DMS53 (cell line): ENCODE measurements around the gene RTN4RL2.
A peak's percentile ranks its signal among the peaks of the same experiment; 100 is the strongest.

Source experiments
- DNase-seq: peaks from one replicate; lab custom pipeline; 2025; lab: John Stamatoyannopoulos, UW

RTN4RL2 gene

DNA sequence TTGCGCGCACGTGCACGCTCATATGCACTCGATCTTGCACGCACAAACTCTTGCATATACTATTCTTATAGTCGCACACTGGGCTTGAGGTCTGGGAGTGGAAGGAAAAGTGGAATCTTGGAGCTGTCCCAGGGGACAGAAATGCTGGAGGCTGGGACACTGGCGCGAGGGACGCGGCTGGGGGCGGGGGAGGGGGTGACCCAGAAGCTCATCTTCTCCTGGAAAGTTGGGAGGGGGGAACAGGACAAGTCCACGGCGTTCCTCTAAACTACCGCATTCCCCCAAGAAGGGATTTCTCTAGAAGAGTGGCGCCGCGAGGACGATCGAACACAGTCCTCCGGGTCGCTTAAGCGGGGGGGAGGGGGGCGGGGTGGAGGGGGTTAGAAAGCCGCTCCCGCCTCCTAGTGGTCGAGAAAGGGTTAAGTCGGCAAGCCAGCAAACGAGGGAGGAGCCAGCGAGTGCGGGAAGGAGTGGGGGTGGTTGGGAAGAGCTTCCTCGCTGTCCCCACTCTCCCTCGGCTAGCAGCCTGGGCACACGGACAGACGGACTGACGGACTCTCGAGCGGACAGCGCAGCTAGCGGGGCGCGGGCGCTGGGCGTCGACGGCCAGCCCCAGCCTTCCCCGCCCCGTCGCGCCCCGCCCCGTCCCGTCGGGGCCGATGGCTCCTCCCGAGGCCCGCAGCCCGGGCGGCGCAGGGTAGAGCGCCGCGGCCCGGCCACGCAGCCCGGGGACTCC lies at the start of gene RTN4RL2:
RTN4RL2 (plus strand) TSS at position 507 of the 736 bp plus-strand sequence. CDS start 338 bp downstream, outside the sequence.
- DNase-seq: peak; percentile 57

- no peak for DNase-seq
Observed at GRCh38 chr11:57413681-57414080, 46.6 kb upstream of the RTN4RL2 start.

DNA sequence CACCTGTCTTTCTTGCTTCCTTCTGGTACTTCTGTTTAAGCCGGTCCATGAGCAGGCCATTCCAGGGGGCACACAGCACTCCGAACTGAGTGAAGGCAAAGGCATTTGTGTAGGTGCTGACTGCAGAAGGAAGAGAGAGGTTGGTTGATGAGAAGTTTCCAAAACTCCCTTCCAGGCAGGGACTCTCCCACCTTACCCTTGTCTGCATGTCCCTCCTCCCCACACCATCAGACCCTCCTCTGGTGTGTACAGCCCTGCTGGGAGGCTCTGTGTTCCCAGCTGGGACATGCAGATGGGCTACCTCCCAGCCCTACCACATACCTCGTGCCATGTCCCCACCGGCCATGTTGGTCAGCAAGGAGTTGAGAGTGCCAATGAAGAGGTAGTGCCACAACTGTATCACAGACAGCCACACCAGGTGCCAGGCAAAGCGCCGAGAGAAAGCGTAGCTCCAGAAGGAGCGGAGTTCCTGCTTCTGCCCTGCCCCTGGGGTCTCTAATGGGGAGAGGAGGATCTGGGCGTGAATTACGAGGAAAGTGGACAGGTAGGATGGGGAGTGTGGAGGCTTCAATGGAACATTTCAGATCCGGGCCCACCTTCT lies 45.6 kb upstream of the RTN4RL2 start:
- DNase-seq: no peak

DNA sequence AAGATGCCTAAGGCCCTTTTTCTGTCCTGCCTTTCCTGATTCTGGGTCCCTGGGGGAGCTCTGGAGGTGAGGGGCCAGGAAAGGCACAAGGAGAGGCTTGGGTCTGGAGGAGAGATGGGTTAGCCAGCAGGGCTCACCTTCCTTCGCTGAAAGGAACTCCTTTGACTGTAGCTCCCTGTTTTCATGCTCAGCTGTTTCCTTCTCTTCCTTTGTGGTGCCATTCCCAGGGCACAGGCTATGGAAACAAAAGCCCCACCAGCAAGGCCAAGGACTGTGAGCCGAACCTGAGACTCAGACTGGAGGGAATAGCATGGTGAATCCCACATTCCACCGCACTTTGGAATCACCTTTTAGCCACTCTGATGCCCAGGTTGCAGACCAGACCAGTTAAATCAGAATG lies 43.9 kb upstream of the RTN4RL2 start:
- no peak for DNase-seq

DNA sequence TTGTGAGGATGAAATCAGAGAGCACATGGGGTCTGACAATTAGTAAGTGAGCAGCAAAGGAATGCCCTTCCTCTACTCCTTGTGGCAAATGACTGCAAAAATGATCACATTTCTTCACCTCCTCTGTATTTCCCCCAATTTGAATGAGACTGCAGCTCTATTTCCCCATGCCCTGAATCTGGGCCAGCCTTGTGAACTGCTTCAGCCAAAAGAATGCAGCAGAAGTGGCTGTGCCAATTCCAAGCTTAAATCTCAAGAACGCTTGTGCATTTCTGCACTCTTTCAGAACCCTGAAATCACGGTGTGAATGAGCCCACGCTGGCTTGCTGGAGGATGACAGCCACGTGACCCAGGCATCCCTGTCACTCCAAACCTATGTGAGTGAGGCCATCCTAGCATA lies 43.3 kb upstream of the RTN4RL2 start:
- DNase-seq: no peak

- DNase-seq: no peak
Observed at GRCh38 chr11:57418131-57418530, 42.2 kb upstream of the RTN4RL2 start.

DNA sequence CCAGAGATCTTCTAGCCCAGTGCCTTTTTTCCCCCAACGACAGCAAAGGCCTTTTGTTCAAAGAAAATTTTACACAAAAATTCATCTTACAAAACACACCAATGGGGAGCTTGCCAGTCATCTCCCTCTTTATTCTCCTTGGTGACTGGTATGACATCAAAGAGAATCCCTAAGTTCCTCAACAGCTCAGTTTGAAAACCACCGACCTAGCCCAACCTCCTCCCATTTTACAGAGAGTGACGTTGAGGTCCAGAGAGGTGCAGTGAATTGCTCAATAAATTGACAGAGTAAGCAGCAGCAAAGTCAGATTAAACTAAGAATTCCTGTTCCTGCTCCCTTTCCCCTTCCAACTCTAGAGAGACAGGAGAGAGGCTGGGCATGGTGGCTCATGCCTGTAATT lies 41.2 kb upstream of the RTN4RL2 start:
- DNase-seq: no peak

GRCh38 chr11:57421066-57421465 lies 39.3 kb upstream of the RTN4RL2 start:
- DNase-seq: no peak

- DNase-seq: no peak
Observed at GRCh38 chr11:57421805-57422204, 38.5 kb upstream of the RTN4RL2 start.

- DNase-seq: no peak
Observed at GRCh38 chr11:57422669-57423068, 37.7 kb upstream of the RTN4RL2 start.

DNA sequence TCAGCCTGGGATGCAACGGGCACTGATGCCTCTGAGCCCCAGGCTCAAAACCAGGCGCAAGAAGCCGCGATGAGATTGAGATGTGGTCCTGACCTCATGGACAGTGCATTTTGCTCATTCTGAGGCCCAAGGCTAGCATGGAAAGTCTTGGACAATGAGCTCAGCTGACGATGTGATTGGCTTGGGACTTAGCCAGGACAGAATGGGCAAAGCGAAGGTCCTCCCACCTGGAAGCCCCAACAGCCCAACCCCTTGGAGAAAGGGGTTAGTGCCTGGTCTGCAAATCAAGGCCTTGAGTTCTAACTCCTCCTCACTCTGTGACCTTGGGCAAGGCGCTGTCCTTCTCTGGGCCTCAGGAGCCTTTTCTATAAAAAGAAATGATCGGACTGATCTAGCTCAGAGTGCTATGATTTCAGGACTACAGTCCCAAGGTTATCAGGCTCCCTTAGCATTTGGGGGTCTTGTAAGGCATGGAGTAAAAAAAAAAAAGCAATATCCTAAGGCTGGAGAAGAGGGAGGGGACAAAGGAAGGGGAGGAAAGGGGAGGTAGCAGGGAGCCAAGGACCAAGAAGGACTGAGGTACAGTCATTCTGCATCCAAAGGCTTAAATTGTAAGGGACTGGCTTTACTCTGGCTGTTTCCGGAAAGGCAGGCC lies 36.1 kb upstream of the RTN4RL2 start:
- no peak for DNase-seq

DNA sequence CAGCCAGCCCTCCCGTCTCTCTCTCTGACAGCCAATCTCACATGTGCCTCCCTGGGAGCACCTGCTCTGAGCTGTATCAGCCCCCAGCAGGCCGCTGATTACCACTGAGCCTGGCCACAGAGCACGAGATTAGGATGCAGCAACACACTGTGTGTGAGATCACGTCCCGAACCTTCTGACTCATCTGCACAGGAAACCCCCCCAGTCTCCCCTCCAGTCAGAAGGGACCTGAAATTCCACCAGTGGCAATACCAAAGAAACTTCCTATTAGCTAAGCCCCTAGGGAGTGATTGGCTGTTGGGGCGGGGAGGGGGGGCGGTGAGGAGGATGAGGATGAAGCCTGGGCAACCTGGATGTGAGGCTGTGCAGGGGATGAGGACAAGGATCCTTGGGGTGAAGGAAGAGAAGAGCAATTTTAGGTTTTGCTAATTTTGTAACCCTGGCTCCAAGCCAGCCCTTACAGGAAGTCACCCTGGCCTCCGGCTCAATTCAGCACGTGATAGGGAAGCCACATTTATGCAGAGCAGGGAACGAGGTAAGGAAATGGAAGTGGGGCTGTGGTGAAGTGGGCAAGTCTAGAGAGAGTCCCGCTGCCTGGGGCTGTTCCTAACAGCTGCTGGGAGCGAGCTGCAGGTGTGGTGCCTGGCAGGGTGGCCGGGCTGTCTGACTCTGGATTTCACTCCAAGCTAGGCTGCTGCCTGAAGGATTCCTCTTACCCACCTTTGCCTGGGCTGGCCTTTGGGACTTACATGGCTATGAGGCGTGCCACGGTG lies 35.4 kb upstream of the RTN4RL2 start:
- DNase-seq: no peak

- DNase-seq: no peak
Observed at GRCh38 chr11:57425565-57426438, 34.5 kb upstream of the RTN4RL2 start.

DNA sequence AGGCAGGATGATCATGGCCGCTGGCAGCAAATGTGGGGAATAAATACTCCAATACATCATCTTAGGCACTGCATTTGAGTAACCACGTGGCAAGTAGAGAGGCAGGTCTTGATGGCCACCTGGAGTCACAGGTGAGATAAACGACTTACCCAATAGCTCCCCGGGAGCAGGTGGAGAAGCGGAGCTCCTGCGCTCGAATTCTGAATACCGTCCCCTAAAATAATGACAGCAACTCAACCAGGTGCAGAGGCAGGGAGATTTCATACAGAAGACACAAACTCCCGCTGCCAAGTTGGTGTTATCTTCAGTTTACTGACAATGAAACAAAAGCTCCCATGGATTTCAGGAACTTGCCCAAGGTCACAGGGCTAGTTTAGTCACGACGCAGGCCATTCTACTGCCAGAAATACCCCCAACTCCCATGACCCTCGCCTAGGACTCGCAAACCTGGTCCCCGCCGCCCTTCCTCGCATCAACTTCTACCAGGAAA lies 33.8 kb upstream of the RTN4RL2 start:
- peak; percentile 44 for DNase-seq

GRCh38 chr11:57426929-57427726 lies 33.2 kb upstream of the RTN4RL2 start, which contains the start of gene SLC43A3:
SLC43A3 (minus strand) TSS chr11:57427121; CDS start chr11:57426172, 949 bp downstream.
- peak; percentile 47 for DNase-seq

DNA sequence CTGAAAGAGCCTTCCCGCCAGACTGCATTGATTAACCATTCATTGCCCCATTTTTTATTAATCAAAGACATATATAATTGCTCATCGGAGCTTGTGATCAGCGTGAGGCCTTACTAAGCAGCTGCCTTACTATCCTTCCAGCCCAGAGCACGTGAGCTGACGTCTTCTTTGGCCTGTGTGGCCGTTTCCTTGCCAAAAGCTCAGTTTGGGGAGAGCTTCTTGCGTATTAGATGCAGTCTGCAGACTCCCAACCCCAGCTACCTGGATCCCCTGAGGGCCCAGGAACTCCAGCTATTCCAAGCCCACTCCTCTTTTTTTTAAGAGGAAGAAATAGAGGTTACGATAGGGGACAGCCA lies 32.6 kb upstream of the RTN4RL2 start:
- DNase-seq: no peak

DNA sequence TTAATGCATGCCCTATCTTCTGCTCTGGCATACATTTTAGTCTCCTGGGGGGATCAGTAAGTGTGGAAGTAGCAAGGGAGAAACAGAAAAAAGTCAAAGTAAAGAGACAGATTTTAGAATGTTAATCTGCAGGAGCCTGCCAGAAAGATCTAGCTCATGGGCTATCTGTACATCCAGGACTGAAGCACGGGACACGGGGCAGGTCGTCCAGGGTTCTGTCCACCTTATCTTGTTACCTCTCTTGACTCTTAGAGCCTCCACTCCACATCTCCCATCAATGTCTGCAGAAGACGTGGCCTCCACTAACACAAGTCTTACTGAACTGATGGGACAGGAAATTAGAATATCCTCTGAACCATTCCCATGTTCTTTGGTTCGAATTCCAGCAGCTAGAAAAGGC lies 31.7 kb upstream of the RTN4RL2 start:
- DNase-seq: no peak

GRCh38 chr11:57429946-57430345 lies 30.4 kb upstream of the RTN4RL2 start:
- DNase-seq: peak; percentile 18

- peak; percentile 4 for DNase-seq
Observed at GRCh38 chr11:57430952-57431351, 29.4 kb upstream of the RTN4RL2 start.

DNA sequence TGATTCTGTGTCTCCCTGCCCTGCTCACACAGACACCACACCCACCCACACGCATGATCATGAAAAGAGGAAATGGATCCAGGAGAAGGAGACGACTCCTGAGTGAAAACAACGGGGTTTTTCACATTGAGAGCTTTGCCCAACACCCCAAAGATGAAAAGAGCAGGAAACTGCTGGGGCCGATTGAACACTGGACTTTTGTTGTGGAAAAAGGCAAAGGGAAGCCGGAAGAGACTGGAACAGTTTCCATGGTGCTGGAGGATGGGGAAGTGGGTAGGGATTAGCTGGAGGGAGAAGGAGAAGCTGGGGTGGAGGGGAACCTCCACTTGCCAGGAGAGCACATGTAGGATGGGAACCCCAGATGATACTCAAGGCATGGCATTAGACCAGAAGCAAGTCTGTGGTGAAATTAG lies 28.2 kb upstream of the RTN4RL2 start:
- DNase-seq: no peak
